C4-2B (cell line): ENCODE measurements around the gene PRDX3.

ENCODE experiments used
- H3K27ac ChIP-seq: fragments of 450-650 bp; 2 replicates; pipeline ENCODE4 v1.5.1; 2017
- ZFX ChIP-seq: fragments of 450-650 bp; IDR thresholded peaks from 2 replicates; pipeline ENCODE4 v1.6.1; 2017
- TF ChIP-seq, protein P1 (sequence below): fragments of 450-650 bp; conservative IDR thresholded peaks from 2 replicates; pipeline ENCODE4 v1.5.1; 2017; ENCODE audit warnings: mild to moderate bottlenecking

PRDX3 gene

DNA sequence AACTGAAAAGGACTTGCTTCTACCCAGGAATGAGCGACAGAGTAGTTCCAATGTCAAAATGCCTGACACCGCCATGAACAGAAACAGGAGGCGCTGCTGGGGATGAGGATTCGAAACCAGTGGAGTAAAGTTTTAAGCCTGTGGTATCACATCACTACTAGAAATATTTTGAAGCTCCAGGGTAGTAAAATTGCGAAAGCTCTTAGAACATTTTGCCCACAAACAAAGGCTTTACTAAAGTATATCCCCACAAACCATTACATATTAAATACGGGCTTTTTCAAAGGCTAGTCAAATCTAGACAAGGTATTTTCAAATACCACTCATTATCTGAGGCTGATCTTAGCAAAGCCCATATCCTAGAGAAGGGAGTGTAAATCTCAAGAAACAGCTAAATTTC lies 2.4 kb downstream of the PRDX3 start:
- no peak for TF ChIP-seq ZFX
- TF ChIP-seq, protein P1, sequence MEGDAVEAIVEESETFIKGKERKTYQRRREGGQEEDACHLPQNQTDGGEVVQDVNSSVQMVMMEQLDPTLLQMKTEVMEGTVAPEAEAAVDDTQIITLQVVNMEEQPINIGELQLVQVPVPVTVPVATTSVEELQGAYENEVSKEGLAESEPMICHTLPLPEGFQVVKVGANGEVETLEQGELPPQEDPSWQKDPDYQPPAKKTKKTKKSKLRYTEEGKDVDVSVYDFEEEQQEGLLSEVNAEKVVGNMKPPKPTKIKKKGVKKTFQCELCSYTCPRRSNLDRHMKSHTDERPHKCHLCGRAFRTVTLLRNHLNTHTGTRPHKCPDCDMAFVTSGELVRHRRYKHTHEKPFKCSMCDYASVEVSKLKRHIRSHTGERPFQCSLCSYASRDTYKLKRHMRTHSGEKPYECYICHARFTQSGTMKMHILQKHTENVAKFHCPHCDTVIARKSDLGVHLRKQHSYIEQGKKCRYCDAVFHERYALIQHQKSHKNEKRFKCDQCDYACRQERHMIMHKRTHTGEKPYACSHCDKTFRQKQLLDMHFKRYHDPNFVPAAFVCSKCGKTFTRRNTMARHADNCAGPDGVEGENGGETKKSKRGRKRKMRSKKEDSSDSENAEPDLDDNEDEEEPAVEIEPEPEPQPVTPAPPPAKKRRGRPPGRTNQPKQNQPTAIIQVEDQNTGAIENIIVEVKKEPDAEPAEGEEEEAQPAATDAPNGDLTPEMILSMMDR, result no peak
- no peak overlapping the region for H3K27ac ChIP-seq

DNA sequence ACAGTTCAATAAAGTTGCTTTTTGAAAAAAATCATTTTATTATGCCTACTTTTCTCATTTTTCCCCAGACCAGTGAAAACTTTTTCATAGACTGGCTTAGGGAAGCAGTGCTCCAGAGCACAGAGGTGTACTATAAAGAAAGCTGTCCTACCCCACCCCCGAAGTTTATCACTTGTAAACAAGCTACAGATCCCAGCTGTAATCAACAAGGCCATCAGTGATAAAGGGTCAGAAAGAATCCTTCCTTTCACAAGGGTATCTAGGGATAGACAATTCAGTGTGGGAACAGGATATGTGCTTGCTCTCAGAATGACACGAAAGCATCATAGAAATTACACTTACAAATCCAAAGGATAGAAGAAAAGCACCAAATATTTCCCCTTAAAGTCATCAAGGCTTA lies 4.5 kb downstream of the PRDX3 start:
- no peak for TF ChIP-seq ZFX
- TF ChIP-seq, protein P1, result no peak
- H3K27ac ChIP-seq, result no peak overlapping the region

DNA sequence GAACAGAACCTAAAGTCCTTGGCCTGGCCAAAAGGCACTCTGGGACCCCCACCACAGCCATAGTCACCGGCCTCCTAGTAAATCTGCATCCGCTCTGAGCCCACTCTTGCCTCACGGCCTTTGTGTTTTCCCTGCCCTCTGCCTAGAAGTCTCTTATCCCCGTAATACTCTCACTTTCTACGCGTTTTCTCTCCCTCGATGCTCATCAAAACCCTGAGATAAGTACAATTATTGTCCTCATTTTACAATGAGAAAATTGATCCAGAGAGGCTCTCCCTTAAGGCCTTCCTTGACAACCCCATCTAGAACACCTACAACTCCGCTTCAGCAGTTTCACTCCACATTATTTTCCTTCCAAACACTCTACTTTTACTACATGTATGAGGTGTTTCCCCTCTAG lies 11.6 kb downstream of the PRDX3 start:
- peak overlapping the region; percentile 96 for H3K27ac ChIP-seq
- TF ChIP-seq ZFX, result no peak
- TF ChIP-seq, protein P1, result no peak

DNA sequence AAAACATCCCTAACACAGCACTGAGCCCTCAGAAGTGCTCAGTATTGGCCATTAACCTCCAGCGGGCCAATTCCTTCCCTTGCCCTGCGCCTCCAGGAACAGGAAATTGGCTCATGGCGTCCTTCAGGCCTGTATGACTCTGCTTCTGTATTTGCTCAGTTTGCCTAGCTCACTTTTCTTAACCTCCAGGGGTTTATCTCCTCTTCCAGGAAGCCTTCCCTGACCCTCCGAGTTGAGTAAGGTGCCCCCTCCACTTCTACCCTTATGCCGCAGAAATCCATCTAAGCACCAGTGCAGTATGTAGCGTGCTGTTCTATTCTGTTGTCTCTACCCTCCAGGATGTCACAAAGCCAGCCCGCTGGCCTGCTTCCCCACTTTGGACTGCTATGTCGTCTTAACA lies 12.0 kb downstream of the PRDX3 start:
- no peak for TF ChIP-seq ZFX
- TF ChIP-seq, protein P1, result no peak
- H3K27ac ChIP-seq, result peak overlapping the region; percentile 96

DNA sequence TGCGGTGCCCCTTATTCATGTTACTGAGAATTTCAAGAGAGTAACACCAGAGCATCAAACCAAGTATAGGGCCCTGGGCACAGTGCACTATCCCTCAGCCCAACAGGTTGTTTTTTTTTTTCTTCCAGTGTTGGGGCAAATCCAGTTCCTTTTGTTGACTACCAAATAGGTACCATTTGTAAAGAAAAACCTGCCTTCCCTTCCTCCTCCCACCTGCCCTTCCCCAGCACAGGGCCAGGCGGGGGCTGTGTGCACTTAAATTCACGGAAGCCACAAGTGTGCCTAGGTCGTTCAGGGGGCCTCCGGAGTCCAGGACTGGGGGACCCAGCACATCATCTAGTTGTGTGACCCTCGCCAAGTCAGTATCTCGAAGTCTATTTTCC lies 12.5 kb downstream of the PRDX3 start:
- peak overlapping the region; percentile 96 for H3K27ac ChIP-seq
- no peak for TF ChIP-seq ZFX
- TF ChIP-seq, protein P1, result no peak

DNA sequence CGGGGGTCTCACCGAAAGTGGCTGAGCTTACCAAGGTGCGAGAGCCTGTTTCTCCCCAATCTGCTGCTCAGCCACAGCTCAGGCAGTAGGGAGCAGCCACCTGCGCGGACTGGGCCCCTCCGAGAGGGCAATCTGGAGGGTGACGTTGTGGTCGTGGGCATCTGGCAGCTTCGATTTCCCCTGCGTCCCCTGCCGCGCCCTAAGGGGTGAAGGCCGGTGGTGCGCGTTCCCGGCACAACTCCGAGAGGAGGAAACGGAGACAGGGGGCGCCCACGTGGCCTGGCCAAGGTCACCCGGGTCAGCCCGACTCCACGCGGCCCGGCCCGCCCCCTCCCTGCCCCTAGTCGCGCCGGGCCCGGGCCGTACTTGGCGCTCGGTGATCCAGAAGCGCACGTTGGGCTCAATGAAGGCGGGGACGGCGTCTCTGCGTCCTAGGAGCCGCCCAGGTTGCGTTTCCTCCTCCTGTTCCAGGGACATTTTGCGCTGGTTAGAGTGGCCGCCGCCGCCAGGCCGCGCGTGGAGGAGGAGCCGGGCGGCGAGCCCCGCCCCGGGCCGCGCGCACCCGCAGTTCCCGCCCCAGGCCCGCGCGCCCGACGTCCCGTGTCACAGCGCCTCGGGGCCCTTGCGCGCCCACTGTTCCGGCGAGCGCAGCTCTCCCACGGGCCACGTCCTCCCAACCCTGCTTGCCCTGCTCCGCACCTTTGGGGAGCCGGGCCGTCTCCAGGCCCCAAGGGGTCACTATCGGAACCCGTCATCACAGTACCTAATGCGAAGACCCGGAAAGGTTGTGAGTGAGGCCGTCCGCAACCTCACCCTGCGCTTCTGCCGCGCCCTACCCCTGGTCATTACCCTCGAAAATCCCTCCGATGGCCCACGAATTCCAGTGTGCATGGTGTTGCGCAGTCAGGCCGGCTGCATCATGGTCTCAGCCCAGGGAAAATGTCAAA lies 13.2 kb downstream of the PRDX3 start, which contains the start of gene SFXN4:
SFXN4 (minus strand) TSS at position 544 of the 947 bp plus-strand sequence; CDS start at position 477, 67 bp downstream.
- TF ChIP-seq, protein P1, result no peak
- TF ChIP-seq ZFX, result peak; percentile 83
- H3K27ac ChIP-seq, result peak within 1 kb of the TSS; percentile 96

DNA sequence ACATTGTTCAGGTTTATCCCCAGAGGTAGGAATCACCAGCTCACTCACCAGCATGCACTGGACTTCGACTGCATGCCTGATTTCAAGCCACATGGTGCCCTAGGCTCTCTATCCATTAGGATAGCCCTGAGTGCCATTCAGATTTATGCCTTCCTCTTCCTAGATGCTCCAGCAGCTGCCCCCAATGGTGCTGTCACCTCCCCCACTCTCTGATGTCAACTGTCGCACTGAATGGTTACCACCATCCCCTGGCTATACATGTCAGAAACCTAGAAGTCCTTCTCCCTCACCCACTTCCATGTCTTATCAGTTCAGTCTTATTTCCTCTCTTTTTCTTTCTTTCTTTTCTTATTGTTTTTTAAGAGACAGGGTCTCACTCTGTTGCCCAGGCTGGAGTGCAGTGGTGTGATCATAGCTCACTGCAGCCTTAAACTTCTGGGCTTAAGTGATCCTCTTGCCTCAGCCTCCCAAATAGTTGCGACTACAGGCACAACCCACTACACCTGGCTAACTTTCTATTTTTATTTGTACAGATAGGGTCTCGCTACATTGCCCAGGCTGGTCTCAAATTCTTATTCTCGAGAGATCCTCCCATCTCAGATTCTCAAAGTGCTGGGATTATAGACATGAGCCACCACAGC lies 16.0 kb downstream of the PRDX3 start:
- TF ChIP-seq ZFX, result no peak
- TF ChIP-seq, protein P1, result no peak
- no peak overlapping the region for H3K27ac ChIP-seq
